Right ventricle myocardium superior (tissue), 1 donor: Measurements from ENCODE around the gene FZD4. TPM values are rescaled to one million over a fixed set of nuclear protein-coding genes. Genes with fewer than 3 reads are reported as not detected.

Experiments
- total RNA-seq: library from RNA; stranded (reverse); fragmentation: NEBNext Ultra II Directional; extraction: Animal tissue kit (Norgen Biotek cat#: 25700); gene quantifications from one replicate; pipeline ENCODE4 v1.2.1, GENCODE V29; 2021
- donor health status: DM: no; HTN: yes; CAD: no; lungs with severe emphysema.

Gene FZD4
- total RNA-seq, 1 donor from 2014 or later, result 26.9 TPM

Other genes with a start within 250 kb of the FZD4 start
- 4.1 TPM for gene PRSS23, start 154.9 kb downstream of the FZD4 start, total RNA-seq
- 17.2 TPM for gene TMEM135, start 82.5 kb upstream of the FZD4 start, total RNA-seq